Smooth muscle cell of the brain vasculature (primary cell): Measurements from ENCODE around the gene ZNF629.
A peak's percentile ranks its signal among the peaks of the same experiment; 100 is the strongest.

ENCODE experiments used
- DNase-seq: peaks from one replicate; pipeline ENCODE4 v3.0.0-alpha.2; 2012; ENCODE audit warnings: low read depth, low spot score

The ZNF629 gene

GRCh38 chr16:30748634-30749445 lies 38.2 kb downstream of the ZNF629 start:
- no peak for DNase-seq

GRCh38 chr16:30747799-30748633 lies 39.0 kb downstream of the ZNF629 start, which contains the start of gene PHKG2:
Gene PHKG2, plus strand, starts transcription at chr16:30748425. Its CDS starts 396 bp downstream, at chr16:30748821.
- DNase-seq: peak; percentile 99

GRCh38 chr16:30747331-30747730 lies 39.7 kb downstream of the ZNF629 start:
- DNase-seq: no peak

GRCh38 chr16:30746638-30747175 lies 40.3 kb downstream of the ZNF629 start:
- no peak for DNase-seq

GRCh38 chr16:30745082-30745481 lies 41.9 kb downstream of the ZNF629 start:
- no peak for DNase-seq

- no peak for DNase-seq
These were observed 42.8 kb downstream of the ZNF629 start for GRCh38 chr16:30744183-30744582.

GRCh38 chr16:30743716-30744115 lies 43.3 kb downstream of the ZNF629 start:
- DNase-seq: no peak

GRCh38 chr16:30741461-30741914 lies 45.5 kb downstream of the ZNF629 start:
- DNase-seq: no peak

GRCh38 chr16:30740364-30741251 lies 46.4 kb downstream of the ZNF629 start:
- DNase-seq: no peak

- no peak for DNase-seq
These were observed 47.7 kb downstream of the ZNF629 start for GRCh38 chr16:30738984-30739951.

GRCh38 chr16:30737794-30738648 lies 49.0 kb downstream of the ZNF629 start:
- no peak for DNase-seq

- DNase-seq: no peak
These were observed 49.8 kb downstream of the ZNF629 start for GRCh38 chr16:30736995-30737793.

- no peak for DNase-seq
These were observed 55.6 kb downstream of the ZNF629 start for GRCh38 chr16:30731411-30731810.

GRCh38 chr16:30728899-30729672 lies 57.9 kb downstream of the ZNF629 start:
- no peak for DNase-seq
